Endodermal cell (in vitro differentiated cells): ENCODE measurements around the gene HYDIN. TPM values are rescaled to one million over a fixed set of nuclear protein-coding genes. Genes with fewer than 3 reads are reported as not detected.
"Not testable (repeated sequence)": the region's sequence is repeated elsewhere in the genome, so short reads cannot be mapped to it uniquely, and the experiment has no call there.

Experiments
- DNase-seq: peaks from one replicate; pipeline ENCODE4 v3.0.0-alpha.2; 2017
- H3K27ac ChIP-seq: 2 replicates; pipeline ENCODE4 v1.5.1; 2013; ENCODE audit warnings: mild to moderate bottlenecking, low read depth, low read length, moderate library complexity
- H3K27me3 ChIP-seq: 2 replicates; pipeline ENCODE4 v1.6.1; 2013; ENCODE audit warnings: mild to moderate bottlenecking, low read length, moderate library complexity; ENCODE audit not compliant: insufficient read depth, control insufficient read depth, poor library complexity, severe bottlenecking
- H3K36me3 ChIP-seq: 2 replicates; pipeline ENCODE4 v1.7.0; 2013; ENCODE audit warnings: mild to moderate bottlenecking, low read length, moderate library complexity; ENCODE audit not compliant: control insufficient read depth, insufficient read depth
- H3K4me1 ChIP-seq: one replicate; pipeline ENCODE4 v1.7.0; 2013; ENCODE audit warnings: low read length; ENCODE audit not compliant: control insufficient read depth, insufficient read depth
- H3K4me3 ChIP-seq: 2 replicates; pipeline ENCODE4 v1.5.1; 2013; ENCODE audit warnings: mild to moderate bottlenecking, low read length, moderate library complexity
- H3K9ac ChIP-seq: 2 replicates; pipeline ENCODE4 v1.6.1; 2013; ENCODE audit warnings: mild to moderate bottlenecking, low read length, moderate library complexity; ENCODE audit not compliant: poor library complexity, severe bottlenecking; ENCODE audit errors: extremely low read depth
- H3K9me3 ChIP-seq: 2 replicates; pipeline ENCODE4 v1.6.1; 2013; ENCODE audit warnings: mild to moderate bottlenecking, low read length, moderate library complexity; ENCODE audit not compliant: control insufficient read depth
- H3K27ac Mint-ChIP-seq: 2 replicates; pipeline ENCODE4 v1.8.0; 2020; ENCODE audit warnings: mixed read lengths
- H3K27me3 Mint-ChIP-seq: 2 replicates; pipeline ENCODE4 v1.8.0; 2021; ENCODE audit warnings: mild to moderate bottlenecking, mixed read lengths; ENCODE audit not compliant: insufficient read depth
- H3K36me3 Mint-ChIP-seq: 2 replicates; pipeline ENCODE4 v1.8.0; 2020; ENCODE audit warnings: low read depth, mixed read lengths
- H3K4me1 Mint-ChIP-seq: 2 replicates; pipeline ENCODE4 v1.8.0; 2020; ENCODE audit warnings: mixed read lengths
- H3K4me3 Mint-ChIP-seq: 2 replicates; pipeline ENCODE4 v1.8.0; 2020; ENCODE audit warnings: mild to moderate bottlenecking, moderate library complexity, mixed read lengths
- H3K9me3 Mint-ChIP-seq: 2 replicates; pipeline ENCODE4 v1.8.0; 2020; ENCODE audit warnings: mild to moderate bottlenecking, mixed read lengths
- WGBS, 2 experiments: methylation state at CpG; one replicate each; pipeline versions ENCODE4 v1.1.5 to v1.1.7; 2013; ENCODE audit warnings: missing lambda C conversion rate in 2 of 2, mixed read lengths in 1 of 2; ENCODE audit not compliant: insufficient coverage in 1 of 2, insufficient read length in 1 of 2; 5-methylcytosine and 5-hydroxymethylcytosine counted together
- total RNA-seq, 2 donors: library from RNA; stranded (reverse); fragmentation: NEBNext Ultra II Directional in 1 of 2; extraction: Animal tissue kit (Norgen Biotek cat#: 25700) in 1 of 2; gene quantifications; 2 replicates in 1 of 2; 3 replicates in 1 of 2; pipeline ENCODE4 v1.2.1, GENCODE V29; 2021

The HYDIN gene
- total RNA-seq, 2 donors from 2014 or later, result 6.4 to 7.7 TPM

DNA sequence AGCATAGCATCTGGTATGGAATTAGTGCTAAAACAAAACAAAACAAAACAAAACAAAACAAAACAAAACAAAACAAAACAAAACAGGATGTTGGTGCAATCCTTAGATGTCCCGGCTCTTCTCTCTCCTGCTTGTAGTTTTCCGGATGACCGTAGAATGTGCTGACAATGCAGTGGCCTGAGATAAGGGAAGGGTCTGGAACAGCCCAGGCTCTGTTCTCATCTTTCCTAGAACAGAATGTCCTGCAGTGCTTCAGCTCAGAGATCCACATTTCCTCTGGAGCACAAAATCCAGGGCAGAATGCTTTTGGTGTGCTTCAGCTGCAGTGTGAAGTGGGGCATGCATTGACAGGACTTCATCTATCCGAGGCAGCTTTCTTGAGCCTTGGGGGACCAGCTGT lies 345.9 kb downstream of the HYDIN start:
- H3K4me3 ChIP-seq, H3K36me3 ChIP-seq, H3K9me3 ChIP-seq, H3K27ac Mint-ChIP-seq, H3K36me3 Mint-ChIP-seq, H3K4me1 Mint-ChIP-seq, H3K9ac ChIP-seq, H3K4me1 ChIP-seq, H3K27ac ChIP-seq, H3K27me3 ChIP-seq, DNase-seq, H3K4me3 Mint-ChIP-seq, H3K27me3 Mint-ChIP-seq, H3K9me3 Mint-ChIP-seq: not testable (repeated sequence)
- WGBS, 2 experiments, result 100% methylated on average over 1 of the region's 4 CpGs; no CpG with 5 or more reads in 1 of the 2 experiments

DNA sequence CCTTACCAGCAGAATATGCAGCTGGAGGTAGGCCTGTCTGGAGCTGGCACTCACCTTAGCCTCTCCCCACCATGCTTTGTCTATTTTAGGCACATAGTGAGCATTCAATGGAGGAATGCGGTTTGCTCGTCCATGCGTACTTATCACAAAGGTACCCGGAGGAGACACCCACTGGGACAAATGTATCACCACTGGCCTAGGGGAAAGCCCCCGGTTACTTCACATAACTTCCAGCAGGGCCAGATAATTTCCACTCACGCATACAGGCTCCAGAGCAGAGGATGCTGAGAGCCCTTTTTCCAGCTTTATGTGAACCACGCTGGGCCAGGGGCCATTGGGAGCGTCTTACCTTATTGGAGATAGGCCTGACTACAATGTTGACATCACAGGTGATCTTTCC lies 348.2 kb downstream of the HYDIN start:
- not testable (repeated sequence) for H3K36me3 ChIP-seq, DNase-seq, H3K27ac ChIP-seq, H3K27me3 Mint-ChIP-seq, H3K9me3 ChIP-seq, H3K4me1 ChIP-seq, H3K9me3 Mint-ChIP-seq, H3K27ac Mint-ChIP-seq, H3K9ac ChIP-seq, H3K4me1 Mint-ChIP-seq, H3K4me3 Mint-ChIP-seq, H3K27me3 ChIP-seq, H3K4me3 ChIP-seq, H3K36me3 Mint-ChIP-seq
- WGBS, 2 experiments, result 85% methylated on average over 5 of the region's 8 CpGs; no CpG with 5 or more reads in 1 of the 2 experiments

GRCh38 chr16:70877895-70878294 lies 352.6 kb downstream of the HYDIN start:
- not testable (repeated sequence) for H3K36me3 ChIP-seq, H3K36me3 Mint-ChIP-seq, H3K27me3 ChIP-seq, H3K4me3 ChIP-seq, H3K9me3 ChIP-seq, DNase-seq, H3K4me3 Mint-ChIP-seq, H3K4me1 ChIP-seq, H3K27ac ChIP-seq, H3K27me3 Mint-ChIP-seq, H3K9ac ChIP-seq, H3K27ac Mint-ChIP-seq, H3K9me3 Mint-ChIP-seq, H3K4me1 Mint-ChIP-seq
- 40% methylated on average over 1 of the region's 5 CpGs; no CpG with 5 or more reads in 1 of the 2 experiments for WGBS, 2 experiments

DNA sequence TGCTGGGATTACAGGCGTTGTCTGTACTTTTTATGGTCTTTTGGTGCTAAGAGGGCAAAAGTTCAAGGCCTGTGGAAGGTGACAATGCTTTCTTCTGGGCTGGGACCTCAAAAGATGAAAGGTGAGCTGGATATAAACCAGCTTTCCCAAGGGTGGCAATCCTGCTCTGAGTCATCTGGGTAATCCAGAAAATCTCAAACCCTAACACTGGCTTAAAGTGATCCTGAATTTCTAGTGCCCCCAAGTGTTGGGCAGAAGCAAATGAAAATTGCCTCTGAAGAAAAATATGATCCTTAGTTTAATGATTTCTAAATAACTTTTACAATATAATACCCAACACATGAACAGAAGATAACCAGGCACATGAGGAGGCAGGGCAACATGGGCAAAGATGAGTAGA lies 354.1 kb downstream of the HYDIN start:
- not testable (repeated sequence) for H3K4me3 Mint-ChIP-seq, H3K27ac Mint-ChIP-seq, DNase-seq, H3K9me3 ChIP-seq, H3K4me3 ChIP-seq, H3K27me3 ChIP-seq, H3K27ac ChIP-seq, H3K9ac ChIP-seq, H3K36me3 Mint-ChIP-seq, H3K4me1 ChIP-seq, H3K36me3 ChIP-seq, H3K4me1 Mint-ChIP-seq, H3K27me3 Mint-ChIP-seq, H3K9me3 Mint-ChIP-seq
- no CpG with 5 or more reads among the region's 1 CpG for WGBS, 2 experiments

DNA sequence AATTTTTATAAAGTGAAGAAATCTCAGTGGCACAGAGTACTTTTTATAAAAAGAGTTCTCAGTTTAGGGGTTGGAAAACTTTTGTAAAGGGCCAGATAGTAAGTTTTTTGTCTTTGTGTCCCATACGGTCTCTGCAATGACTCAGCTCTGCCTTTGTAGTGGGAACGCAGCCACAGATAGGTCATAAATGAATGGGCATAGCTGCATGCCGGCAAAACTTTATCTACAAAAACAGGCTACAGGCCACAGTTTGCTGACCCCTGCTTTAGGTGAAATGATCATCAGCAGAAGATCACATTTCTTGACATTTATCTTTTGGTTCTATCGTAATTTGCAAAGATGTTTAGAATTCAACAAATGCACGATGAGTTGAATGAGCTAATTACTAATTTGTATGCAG lies 365.8 kb downstream of the HYDIN start:
- not testable (repeated sequence) for H3K27me3 ChIP-seq, H3K36me3 Mint-ChIP-seq, H3K9ac ChIP-seq, H3K27me3 Mint-ChIP-seq, H3K36me3 ChIP-seq, H3K9me3 Mint-ChIP-seq, H3K27ac ChIP-seq, H3K4me3 ChIP-seq, H3K4me1 ChIP-seq, DNase-seq, H3K9me3 ChIP-seq, H3K4me1 Mint-ChIP-seq, H3K4me3 Mint-ChIP-seq, H3K27ac Mint-ChIP-seq
- 71 to 91% methylated on average over 3 to 4 of the region's 5 CpGs for WGBS, 2 experiments

- not testable (repeated sequence) for H3K9me3 Mint-ChIP-seq, H3K36me3 ChIP-seq, H3K9ac ChIP-seq, H3K4me1 Mint-ChIP-seq, H3K27me3 Mint-ChIP-seq, H3K4me3 Mint-ChIP-seq, H3K27ac Mint-ChIP-seq, H3K36me3 Mint-ChIP-seq, H3K27me3 ChIP-seq, H3K4me1 ChIP-seq, H3K27ac ChIP-seq, H3K9me3 ChIP-seq, H3K4me3 ChIP-seq
- WGBS, 2 experiments, result 70 to 82% methylated on average over 2 to 7 of the region's 9 CpGs
- peak; percentile 72 for DNase-seq
These were observed 368.5 kb downstream of the HYDIN start for GRCh38 chr16:70861996-70862395.

DNA sequence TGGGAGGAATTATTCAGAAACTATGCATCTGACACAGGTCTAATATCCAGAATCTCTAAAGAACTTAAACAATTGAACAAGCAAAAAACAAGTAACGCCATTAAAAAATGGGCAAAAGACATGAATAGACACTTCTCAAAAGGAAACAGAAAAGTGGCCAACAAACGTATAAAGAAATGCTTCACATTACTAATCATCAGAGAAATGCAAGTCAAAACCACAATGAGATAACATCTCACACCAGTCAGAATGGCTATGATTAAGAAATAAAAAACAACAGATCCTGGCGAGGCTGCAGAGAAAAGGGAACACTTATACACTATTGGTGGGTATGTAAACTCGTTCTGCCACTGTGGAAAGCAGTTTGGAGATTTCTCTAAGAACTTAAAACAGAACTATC lies 379.2 kb downstream of the HYDIN start:
- H3K27ac ChIP-seq, H3K4me1 ChIP-seq, H3K36me3 ChIP-seq, H3K9ac ChIP-seq, H3K4me1 Mint-ChIP-seq, H3K9me3 ChIP-seq, H3K27me3 Mint-ChIP-seq, H3K4me3 ChIP-seq, H3K4me3 Mint-ChIP-seq, H3K27me3 ChIP-seq, H3K27ac Mint-ChIP-seq, H3K9me3 Mint-ChIP-seq, H3K36me3 Mint-ChIP-seq, DNase-seq: not testable (repeated sequence)
- WGBS, 2 experiments, result no CpG with 5 or more reads among the region's 4 CpGs
